Gastrocnemius medialis (tissue), 4 donors: ENCODE data around the gene KLK6.

Source experiments
- CTCF ChIP-seq, 5 experiments: fragments of 450-650 bp in 3 of 5; fragments of 200-600 bp in 2 of 5; sonication (generic) in 2 of 5; IDR thresholded peaks in 4 of 5; conservative IDR thresholded peaks in 1 of 5; 1 replicate in 4 of 5; 2 replicates in 1 of 5; pipeline ENCODE4 v1.5.1; 2016 to 2019; ENCODE audit warnings: antibody characterized with exemption in 5 of 5, mild to moderate bottlenecking in 3 of 5, moderate library complexity in 3 of 5
- POLR2A ChIP-seq, 2 donors: fragments of 450-650 bp; IDR thresholded peaks; one replicate each; pipeline ENCODE4 v1.6.1; 2017; ENCODE audit warnings: antibody characterized with exemption in 2 of 2, mild to moderate bottlenecking in 2 of 2, moderate library complexity in 2 of 2

DNA sequence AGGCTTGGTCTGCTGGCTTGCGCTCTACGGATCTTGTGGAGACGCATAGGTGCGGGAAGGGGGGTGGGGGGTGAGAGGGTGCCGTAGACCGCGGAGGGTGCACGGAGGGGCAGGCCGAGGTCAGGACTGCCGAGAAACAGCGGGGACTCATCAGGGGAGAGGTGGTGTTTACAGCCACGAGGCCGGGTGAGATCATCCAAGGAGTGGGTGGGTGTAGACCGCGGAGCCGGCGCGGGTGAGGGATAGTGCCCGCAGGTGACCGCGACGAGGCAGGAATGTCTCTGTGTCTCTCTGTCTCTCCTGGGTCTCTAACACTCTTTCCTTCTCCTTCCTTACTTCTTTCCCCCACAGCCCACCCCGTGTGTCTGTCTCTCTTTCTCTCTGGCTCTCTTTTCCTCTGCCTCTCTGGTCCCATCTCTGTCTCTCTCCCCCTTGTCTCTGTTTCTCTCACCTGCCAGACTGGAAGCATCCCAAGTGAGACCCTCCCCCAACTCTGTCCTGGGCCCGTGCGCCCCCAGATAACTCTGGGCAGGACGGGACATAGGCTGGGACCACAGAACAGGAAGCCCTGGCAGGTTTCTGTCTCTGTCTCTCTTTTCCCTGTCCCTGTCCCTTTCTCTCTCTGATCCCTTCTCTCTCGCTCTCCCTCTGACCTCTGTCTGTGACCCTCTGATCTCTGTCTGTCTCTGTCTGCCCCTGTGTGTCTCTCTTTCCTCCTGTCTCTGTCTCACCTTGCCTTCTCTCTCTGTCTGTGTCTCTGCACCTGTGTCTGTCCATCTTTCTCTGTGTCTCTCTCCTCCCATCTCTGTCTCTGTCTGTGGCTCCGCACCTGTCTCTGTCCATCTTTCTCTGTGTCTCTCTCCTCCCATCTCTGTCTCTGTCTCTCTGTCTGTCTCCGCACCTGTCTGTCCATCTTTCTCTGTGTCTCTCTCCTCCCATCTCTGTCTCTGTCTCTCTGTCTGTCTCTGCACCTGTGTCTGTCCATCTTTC, 56.4 kb downstream of the KLK6 start:
- TF ChIP-seq CTCF (IDR thresholded peaks at IDR 0.05 in 4 of 5, conservative IDR thresholded peaks at IDR 0.05 in 1 of 5) (no peak), POLR2A (IDR thresholded peaks at IDR 0.05) (no peak)
